DND-41 (cell line): ENCODE results near the gene VEGFD.

Experiments used
- ATAC-seq: fragments of 200-7000 bp; cut with Tn5 transposase; 3 replicates; pipeline ENCODE4 v1.9.1; 2021; ENCODE audit warnings: low read depth; ENCODE audit not compliant: insufficient read depth
- DNase-seq: peaks from one replicate; pipeline ENCODE4 v3.0.0-alpha.2; 2020
- H2AFZ ChIP-seq: 2 replicates; pipeline ENCODE4 v1.6.0; 2012; ENCODE audit warnings: low read depth, low read length
- H3K27ac ChIP-seq: 2 replicates; pipeline ENCODE4 v1.5.1; 2012; ENCODE audit warnings: low read length, inconsistent platforms
- H3K27me3 ChIP-seq: fragments of 200-600 bp; sonication (generic); 2 replicates; pipeline ENCODE4 v1.6.0; 2012; ENCODE audit warnings: low read length, mild to moderate bottlenecking, inconsistent platforms; ENCODE audit not compliant: insufficient read depth, poor library complexity
- H3K36me3 ChIP-seq: 2 replicates; pipeline ENCODE4 v1.5.1; 2012; ENCODE audit warnings: low read length, inconsistent platforms; ENCODE audit not compliant: insufficient read depth
- H3K4me1 ChIP-seq: 2 replicates; pipeline ENCODE4 v1.5.1; 2012; ENCODE audit warnings: mild to moderate bottlenecking, low read length; ENCODE audit not compliant: insufficient read depth
- H3K4me2 ChIP-seq: 2 replicates; pipeline ENCODE4 v1.6.0; 2012; ENCODE audit warnings: mild to moderate bottlenecking, moderate library complexity, low read length, inconsistent platforms; ENCODE audit not compliant: insufficient read depth
- H3K4me3 ChIP-seq, 2 experiments: fragments of 200-600 bp in 1 of 2; shearing (Covaris generic) in 1 of 2; 2 replicates each; pipeline ENCODE4 v1.5.1; 2012 to 2016; ENCODE audit warnings: inconsistent platforms in 2 of 2, low read length in 2 of 2, mild to moderate bottlenecking in 2 of 2, low read depth in 1 of 2, moderate library complexity in 1 of 2
- H3K79me2 ChIP-seq: 2 replicates; pipeline ENCODE4 v1.6.0; 2012; ENCODE audit warnings: low read length, inconsistent platforms; ENCODE audit not compliant: insufficient read depth
- H3K9ac ChIP-seq: 2 replicates; pipeline ENCODE4 v1.6.0; 2012; ENCODE audit warnings: low read depth, mild to moderate bottlenecking, inconsistent platforms, low read length, moderate library complexity
- H3K9me3 ChIP-seq: 2 replicates; pipeline ENCODE4 v1.5.1; 2012; ENCODE audit warnings: low read length, moderate library complexity, mild to moderate bottlenecking, inconsistent platforms; ENCODE audit not compliant: insufficient read depth, severe bottlenecking
- H4K20me1 ChIP-seq: 2 replicates; pipeline ENCODE4 v1.6.0; 2012; ENCODE audit warnings: low read length; ENCODE audit not compliant: insufficient read depth
- CTCF ChIP-seq: IDR thresholded peaks from 2 replicates; pipeline ENCODE4 v1.5.1; 2012; ENCODE audit warnings: borderline replicate concordance, low read length, moderate library complexity, mild to moderate bottlenecking; ENCODE audit not compliant: poor library complexity, severe bottlenecking; ENCODE audit errors: extremely low read depth
- EZH2 ChIP-seq: IDR thresholded peaks from 3 replicates; pipeline ENCODE4 v1.6.1; 2012; ENCODE audit warnings: borderline replicate concordance, low read depth, mild to moderate bottlenecking, moderate library complexity, low read length, inconsistent platforms; ENCODE audit not compliant: severe bottlenecking

Gene VEGFD

GRCh38 chrX:15384304-15384703, at the start of gene VEGFD:
Gene VEGFD, minus strand, starts transcription at chrX:15384413. Its CDS starts 467 bp downstream, at chrX:15383946.
- TF ChIP-seq CTCF (no peak), EZH2 (no peak)
- H3K79me2 ChIP-seq = no peaks in the 10 kb centered on the region
- H3K4me2 ChIP-seq = no peak within 1 kb of the TSS
- no peaks in the 10 kb centered on the region for H3K4me1 ChIP-seq
- no peak for ATAC-seq
- H3K9me3 ChIP-seq = no peaks in the 10 kb centered on the region
- no peak within 1 kb of the TSS for H2AFZ ChIP-seq
- no peak for DNase-seq
- no peak within 1 kb of the TSS for H3K4me3 ChIP-seq
- H3K27ac ChIP-seq = no peak within 1 kb of the TSS
- no peaks in the 10 kb centered on the region for H4K20me1 ChIP-seq
- H3K9ac ChIP-seq = no peak within 1 kb of the TSS
- no peaks in the 10 kb centered on the region for H3K36me3 ChIP-seq
- no peaks in the 10 kb centered on the region for H3K27me3 ChIP-seq

- H3K36me3 ChIP-seq = no peaks in the 10 kb centered on the region
- ATAC-seq = no peak
- DNase-seq = no peak
Observed at GRCh38 chrX:15430584-15430983, 46.4 kb upstream of the VEGFD start.

GRCh38 chrX:15430076-15430475, 45.9 kb upstream of the VEGFD start:
- no peak overlapping the region for H3K9ac ChIP-seq
- H4K20me1 ChIP-seq = no peaks in the 10 kb centered on the region
- no peaks in the 10 kb centered on the region for H3K27me3 ChIP-seq
- no peak overlapping the region for H3K4me3 ChIP-seq
- DNase-seq = no peak
- no peaks in the 10 kb centered on the region for H3K4me1 ChIP-seq
- ATAC-seq = no peak
- no peaks in the 10 kb centered on the region for H3K79me2 ChIP-seq
- H3K36me3 ChIP-seq = no peaks in the 10 kb centered on the region
- H2AFZ ChIP-seq = no peak overlapping the region
- no peaks in the 10 kb centered on the region for H3K9me3 ChIP-seq
- no peak overlapping the region for H3K27ac ChIP-seq
- no peak overlapping the region for H3K4me2 ChIP-seq
- TF ChIP-seq CTCF (no peak), EZH2 (no peak)

More at GRCh38 chrX:15430584-15430983, 46.4 kb upstream of the VEGFD start:
- no peak overlapping the region for H3K9ac ChIP-seq
- no peaks in the 10 kb centered on the region for H4K20me1 ChIP-seq
- no peak for TF ChIP-seq CTCF
- TF ChIP-seq EZH2 = no peak
- H3K27ac ChIP-seq = no peak overlapping the region
- no peak overlapping the region for H3K4me2 ChIP-seq
- H3K27me3 ChIP-seq = no peaks in the 10 kb centered on the region
- no peak overlapping the region for H3K4me3 ChIP-seq
- no peaks in the 10 kb centered on the region for H3K9me3 ChIP-seq
- no peaks in the 10 kb centered on the region for H3K4me1 ChIP-seq
- H2AFZ ChIP-seq = no peak overlapping the region
- H3K79me2 ChIP-seq = no peaks in the 10 kb centered on the region

GRCh38 chrX:15425024-15425423, 40.8 kb upstream of the VEGFD start:
- Histone ChIP-seq H3K79me2 (no peaks in the 10 kb centered on the region), H3K36me3 (no peaks in the 10 kb centered on the region), H4K20me1 (no peaks in the 10 kb centered on the region), H2AFZ (no peak overlapping the region), H3K4me2 (no peak overlapping the region), H3K9ac (no peak overlapping the region), H3K27me3 (no peaks in the 10 kb centered on the region), H3K27ac (no peak overlapping the region), H3K9me3 (no peaks in the 10 kb centered on the region), H3K4me1 (no peaks in the 10 kb centered on the region), H3K4me3 (no peak overlapping the region)
- ATAC-seq = no peak
- DNase-seq = no peak
- no peak for TF ChIP-seq CTCF
- TF ChIP-seq EZH2 = no peak
